ENCODE results near the gene PDLIM1.

DNA sequence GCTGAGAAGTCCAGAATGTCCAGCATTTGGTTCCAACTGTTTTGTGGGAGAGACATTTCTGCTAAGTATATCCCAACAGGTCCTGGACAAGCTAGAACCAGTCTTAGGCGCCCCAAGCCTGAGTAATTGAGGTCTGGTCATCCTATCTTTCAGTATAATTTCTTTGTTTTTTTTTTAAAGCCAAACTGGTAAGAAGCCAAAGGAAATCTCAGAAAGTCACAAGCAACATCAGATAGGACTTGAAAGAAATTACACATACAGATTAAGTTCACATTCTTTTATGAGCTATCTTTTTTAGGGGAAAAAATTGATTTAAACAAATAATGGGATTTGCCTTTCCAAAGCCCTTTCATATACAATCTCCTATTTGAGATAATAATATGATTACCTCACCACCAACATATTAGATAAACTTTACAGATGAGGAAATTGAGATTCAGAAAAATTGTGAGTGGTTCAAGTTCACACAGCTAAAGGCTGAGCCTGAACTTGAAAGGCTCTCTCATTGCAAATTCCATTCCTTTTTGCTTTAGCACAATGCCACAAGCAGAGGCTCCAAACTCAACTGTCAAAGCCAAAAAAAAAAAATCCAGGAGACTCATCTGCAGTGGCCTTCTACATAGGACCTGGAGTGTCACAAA lies 15.0 kb downstream of the PDLIM1 start:
- no peak for TF ChIP-seq EZH2 (IDR thresholded peaks at IDR 0.05; ENCODE audit: low read length, missing control alignments)
- TF ChIP-seq, protein P1, sequence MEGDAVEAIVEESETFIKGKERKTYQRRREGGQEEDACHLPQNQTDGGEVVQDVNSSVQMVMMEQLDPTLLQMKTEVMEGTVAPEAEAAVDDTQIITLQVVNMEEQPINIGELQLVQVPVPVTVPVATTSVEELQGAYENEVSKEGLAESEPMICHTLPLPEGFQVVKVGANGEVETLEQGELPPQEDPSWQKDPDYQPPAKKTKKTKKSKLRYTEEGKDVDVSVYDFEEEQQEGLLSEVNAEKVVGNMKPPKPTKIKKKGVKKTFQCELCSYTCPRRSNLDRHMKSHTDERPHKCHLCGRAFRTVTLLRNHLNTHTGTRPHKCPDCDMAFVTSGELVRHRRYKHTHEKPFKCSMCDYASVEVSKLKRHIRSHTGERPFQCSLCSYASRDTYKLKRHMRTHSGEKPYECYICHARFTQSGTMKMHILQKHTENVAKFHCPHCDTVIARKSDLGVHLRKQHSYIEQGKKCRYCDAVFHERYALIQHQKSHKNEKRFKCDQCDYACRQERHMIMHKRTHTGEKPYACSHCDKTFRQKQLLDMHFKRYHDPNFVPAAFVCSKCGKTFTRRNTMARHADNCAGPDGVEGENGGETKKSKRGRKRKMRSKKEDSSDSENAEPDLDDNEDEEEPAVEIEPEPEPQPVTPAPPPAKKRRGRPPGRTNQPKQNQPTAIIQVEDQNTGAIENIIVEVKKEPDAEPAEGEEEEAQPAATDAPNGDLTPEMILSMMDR (conservative IDR thresholded peaks at IDR 0.05 in 1 of 2, IDR thresholded peaks at IDR 0.05 in 1 of 2; ENCODE audit: low read depth in 1 of 2, low read length in 2 of 2), result no peak
